K562 (cell line): ENCODE data around the gene SGMS1. TPM values are rescaled to one million over a fixed set of nuclear protein-coding genes. Genes with fewer than 3 reads are reported as not detected.

Experiments
- ARNT ChIP-seq, 2 experiments: fragments of 450-650 bp; IDR thresholded peaks; 2 replicates each; pipeline ENCODE4 v1.6.1; 2016; ENCODE audit warnings: mild to moderate bottlenecking in 1 of 2
- FOXK2 ChIP-seq, 2 experiments: fragments of 450-650 bp; IDR thresholded peaks in 1 of 2; conservative IDR thresholded peaks in 1 of 2; 2 replicates each; pipeline ENCODE4 v1.6.1; 2016; ENCODE audit warnings: low read depth in 2 of 2, mild to moderate bottlenecking in 1 of 2
- MGA ChIP-seq: fragments of 450-650 bp; IDR thresholded peaks from 2 replicates; pipeline ENCODE4 v1.6.1; 2016; ENCODE audit warnings: mild to moderate bottlenecking, moderate library complexity
- NCOA2 ChIP-seq, 2 experiments: fragments of 450-650 bp; IDR thresholded peaks; 2 replicates each; pipeline ENCODE4 v1.6.1; 2018; ENCODE audit warnings: mild to moderate bottlenecking in 2 of 2, moderate library complexity in 1 of 2; ENCODE audit not compliant: partially characterized antibody in 2 of 2
- POLR2H ChIP-seq: IDR thresholded peaks from 2 replicates; pipeline ENCODE4 v1.6.1; 2016; ENCODE audit warnings: missing genetic modification characterization, low read depth, mild to moderate bottlenecking, control low read depth, missing compliant biosample characterization, moderate library complexity
- polyA plus RNA-seq, 8 experiments: library from polyadenylated mRNA; depleted of rRNA in 4 of 8; stranded (reverse) in 5 of 8; unstranded in 3 of 8; fragments of >200 nt; fragmentation: Nextera tagmentation in 2 of 8; fragmentation: Illumina TruSeq in 1 of 8; extraction: Ambion mirVana in 2 of 8; extraction: Trizol in 1 of 8; gene quantifications; 2 replicates each; pipeline versions ENCODE4 v1.2.1 to v1.2.3, GENCODE V29; 2011 to 2014; ENCODE audit warnings: inconsistent platforms in 1 of 8, missing spikeins in 1 of 8
- total RNA-seq, 7 experiments: library from RNA; depleted of rRNA in 6 of 7; stranded (reverse); fragments of >200 nt in 6 of 7; fragmentation: Illumina TruSeq in 2 of 7; extraction: Trizol in 2 of 7; gene quantifications; 2 replicates each; pipeline versions ENCODE4 v1.2.1 to v1.2.3, GENCODE V29; 2011 to 2021; ENCODE audit warnings: low replicate concordance in 1 of 7
- TF ChIP-seq, protein P1 (sequence below), 2 experiments: fragments of 450-650 bp; conservative IDR thresholded peaks; 2 replicates each; pipeline ENCODE4 v1.6.1; 2017; ENCODE audit warnings: mild to moderate bottlenecking in 2 of 2, moderate library complexity in 2 of 2
- TF ChIP-seq, protein P2 (sequence below), 3 experiments: fragments of 200-800 bp in 1 of 3; fragments of 250-450 bp in 1 of 3; fragments of 450-650 bp in 1 of 3; sonication (Bioruptor Pico) in 1 of 3; sonication (Bioruptor generic) in 1 of 3; formaldehyde crosslinking in 1 of 3; IDR thresholded peaks; 2 replicates each; pipeline versions ENCODE4 v1.6.1 to v1.8.0; 2016 to 2022; ENCODE audit warnings: mild to moderate bottlenecking in 2 of 3, missing genetic modification characterization in 2 of 3, missing compliant biosample characterization in 1 of 3, moderate library complexity in 1 of 3

Gene SGMS1
- total and polyA plus RNA-seq, 9 of the 15 experiments (the other 6 are each of a cell fraction or from before 2014, with no cell fraction given): 22.6 to 232 (median 82.2) TPM

GRCh38 chr10:50356481-50356832 is 267.3 kb downstream of the SGMS1 start (continued):
- TF ChIP-seq, protein P1, sequence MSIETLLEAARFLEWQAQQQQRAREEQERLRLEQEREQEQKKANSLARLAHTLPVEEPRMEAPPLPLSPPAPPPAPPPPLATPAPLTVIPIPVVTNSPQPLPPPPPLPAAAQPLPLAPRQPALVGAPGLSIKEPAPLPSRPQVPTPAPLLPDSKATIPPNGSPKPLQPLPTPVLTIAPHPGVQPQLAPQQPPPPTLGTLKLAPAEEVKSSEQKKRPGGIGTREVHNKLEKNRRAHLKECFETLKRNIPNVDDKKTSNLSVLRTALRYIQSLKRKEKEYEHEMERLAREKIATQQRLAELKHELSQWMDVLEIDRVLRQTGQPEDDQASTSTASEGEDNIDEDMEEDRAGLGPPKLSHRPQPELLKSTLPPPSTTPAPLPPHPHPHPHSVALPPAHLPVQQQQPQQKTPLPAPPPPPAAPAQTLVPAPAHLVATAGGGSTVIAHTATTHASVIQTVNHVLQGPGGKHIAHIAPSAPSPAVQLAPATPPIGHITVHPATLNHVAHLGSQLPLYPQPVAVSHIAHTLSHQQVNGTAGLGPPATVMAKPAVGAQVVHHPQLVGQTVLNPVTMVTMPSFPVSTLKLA (conservative IDR thresholded peaks at IDR 0.05): peak in 1 of 2 experiments; percentile 28; a peak in 2 of 4 replicates
- TF ChIP-seq FOXK2 (conservative IDR thresholded peaks at IDR 0.05 in 1 of 2, IDR thresholded peaks at IDR 0.05 in 1 of 2; ENCODE audit: low read depth in 2 of 2): 0 out of 4 replicates have a peak, but pooled peaks of 1 of the 2 experiments have one; percentile 36
- TF ChIP-seq ARNT (IDR thresholded peaks at IDR 0.05): 0 out of 4 replicates have a peak, but pooled peaks of 1 of the 2 experiments have one; percentile 15
- TF ChIP-seq, protein P2, sequence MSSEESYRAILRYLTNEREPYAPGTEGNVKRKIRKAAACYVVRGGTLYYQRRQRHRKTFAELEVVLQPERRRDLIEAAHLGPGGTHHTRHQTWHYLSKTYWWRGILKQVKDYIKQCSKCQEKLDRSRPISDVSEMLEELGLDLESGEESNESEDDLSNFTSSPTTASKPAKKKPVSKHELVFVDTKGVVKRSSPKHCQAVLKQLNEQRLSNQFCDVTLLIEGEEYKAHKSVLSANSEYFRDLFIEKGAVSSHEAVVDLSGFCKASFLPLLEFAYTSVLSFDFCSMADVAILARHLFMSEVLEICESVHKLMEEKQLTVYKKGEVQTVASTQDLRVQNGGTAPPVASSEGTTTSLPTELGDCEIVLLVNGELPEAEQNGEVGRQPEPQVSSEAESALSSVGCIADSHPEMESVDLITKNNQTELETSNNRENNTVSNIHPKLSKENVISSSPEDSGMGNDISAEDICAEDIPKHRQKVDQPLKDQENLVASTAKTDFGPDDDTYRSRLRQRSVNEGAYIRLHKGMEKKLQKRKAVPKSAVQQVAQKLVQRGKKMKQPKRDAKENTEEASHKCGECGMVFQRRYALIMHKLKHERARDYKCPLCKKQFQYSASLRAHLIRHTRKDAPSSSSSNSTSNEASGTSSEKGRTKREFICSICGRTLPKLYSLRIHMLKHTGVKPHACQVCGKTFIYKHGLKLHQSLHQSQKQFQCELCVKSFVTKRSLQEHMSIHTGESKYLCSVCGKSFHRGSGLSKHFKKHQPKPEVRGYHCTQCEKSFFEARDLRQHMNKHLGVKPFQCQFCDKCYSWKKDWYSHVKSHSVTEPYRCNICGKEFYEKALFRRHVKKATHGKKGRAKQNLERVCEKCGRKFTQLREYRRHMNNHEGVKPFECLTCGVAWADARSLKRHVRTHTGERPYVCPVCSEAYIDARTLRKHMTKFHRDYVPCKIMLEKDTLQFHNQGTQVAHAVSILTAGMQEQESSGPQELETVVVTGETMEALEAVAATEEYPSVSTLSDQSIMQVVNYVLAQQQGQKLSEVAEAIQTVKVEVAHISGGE (CRISPR knock-in tag; IDR thresholded peaks at IDR 0.05): 0 out of 6 replicates have a peak, but pooled peaks of 1 of the 3 experiments have one; percentile 9
- TF ChIP-seq POLR2H (tag): peak; percentile 28; the same call in 1 of the 2 replicates
- TF ChIP-seq MGA: 0 out of 2 replicates have a peak, but pooled peaks have one; percentile 32
- peak in 1 of 2 experiments; percentile 33 for TF ChIP-seq NCOA2 (IDR thresholded peaks at IDR 0.05; ENCODE audit: partially characterized antibody in 2 of 2)
- TF ChIP-seq, all 486 proteins: peak for 13; not testable (repeated sequence) for 473
